GM12891 (cell line): ENCODE data around the gene PPFIA1.

ENCODE experiments used
- DNase-seq: peaks from one replicate; pipeline ENCODE4 v3.0.0; 2011; ENCODE audit warnings: low spot score; ENCODE audit not compliant: insufficient read length
- FAIRE-seq: peaks from 2 replicates; lab custom pipeline; 2011; peaks lifted over from hg19 to GRCh38; lab: Jason Lieb, UNC
- PAX5 ChIP-seq: IDR thresholded peaks from 2 replicates; pipeline ENCODE4 v1.6.1; 2011; ENCODE audit warnings: low read length, moderate library complexity, mild to moderate bottlenecking; ENCODE audit not compliant: insufficient read depth, severe bottlenecking
- POLR2A ChIP-seq: IDR thresholded peaks from 2 replicates; pipeline ENCODE4 v1.6.1; 2011; ENCODE audit warnings: low read depth, low read length, control low read depth
- POLR2AphosphoS5 ChIP-seq: IDR thresholded peaks from 2 replicates; pipeline ENCODE4 v1.6.1; 2011; ENCODE audit warnings: low read depth, low read length, control low read depth
- POU2F2 ChIP-seq: IDR thresholded peaks from 2 replicates; pipeline ENCODE4 v1.6.1; 2011; ENCODE audit warnings: low read depth, mild to moderate bottlenecking, control low read depth, low read length, moderate library complexity
- SPI1 ChIP-seq: IDR thresholded peaks from 2 replicates; pipeline ENCODE4 v1.6.1; 2011; ENCODE audit warnings: low read depth, low read length, control low read depth
- TAF1 ChIP-seq: IDR thresholded peaks from 2 replicates; pipeline ENCODE4 v1.6.1; 2011; ENCODE audit warnings: low read depth, low read length, control low read depth

Gene PPFIA1

DNA sequence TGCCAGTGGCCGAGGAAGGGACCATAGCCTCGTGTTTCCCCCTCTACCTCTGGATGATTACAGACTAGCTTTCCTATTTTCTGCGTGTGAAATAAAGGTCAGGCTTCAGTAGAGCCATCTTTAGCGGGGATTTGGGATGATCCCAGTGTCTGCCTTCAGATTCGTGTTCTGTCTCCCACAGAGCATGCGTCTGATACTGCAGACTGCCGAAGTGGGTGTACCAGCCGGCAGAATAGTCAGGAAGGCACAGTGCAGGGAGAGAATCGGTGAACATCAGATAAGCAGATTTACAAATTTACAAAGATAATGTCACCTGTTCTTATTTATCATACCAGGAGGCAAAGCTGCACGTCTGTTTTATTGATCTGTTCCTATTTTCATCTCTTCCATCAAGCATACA, 138.9 kb downstream of the PPFIA1 start:
- no peak for FAIRE-seq
- DNase-seq = no peak

DNA sequence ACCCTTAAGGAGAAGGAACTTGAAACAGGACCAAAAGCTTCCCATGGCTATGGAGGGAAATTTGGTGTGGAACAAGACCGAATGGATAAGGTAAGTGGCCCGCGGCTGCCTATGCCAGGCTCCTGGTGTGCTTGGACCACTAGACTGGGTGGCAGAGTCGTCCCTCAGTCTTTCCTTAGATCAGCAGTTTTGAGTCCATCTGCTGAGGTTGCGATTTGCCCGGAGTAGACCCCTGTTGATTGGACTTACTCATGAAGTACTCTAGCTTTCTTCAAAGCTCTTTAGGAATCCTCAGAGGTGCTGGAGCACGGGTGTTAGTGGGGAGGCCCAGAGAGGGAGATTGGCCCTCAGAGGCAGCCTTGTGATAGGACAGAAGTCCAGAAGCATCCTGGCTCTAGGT, 139.4 kb downstream of the PPFIA1 start:
- FAIRE-seq = no peak
- no peak for DNase-seq
- TF ChIP-seq PAX5 (no peak), POLR2A (no peak), SPI1 (no peak), POLR2AphosphoS5 (no peak), TAF1 (no peak), POU2F2 (no peak)

More for the DNA sequence above, 138.9 kb downstream of the PPFIA1 start:
- no peak for TF ChIP-seq POU2F2

DNA sequence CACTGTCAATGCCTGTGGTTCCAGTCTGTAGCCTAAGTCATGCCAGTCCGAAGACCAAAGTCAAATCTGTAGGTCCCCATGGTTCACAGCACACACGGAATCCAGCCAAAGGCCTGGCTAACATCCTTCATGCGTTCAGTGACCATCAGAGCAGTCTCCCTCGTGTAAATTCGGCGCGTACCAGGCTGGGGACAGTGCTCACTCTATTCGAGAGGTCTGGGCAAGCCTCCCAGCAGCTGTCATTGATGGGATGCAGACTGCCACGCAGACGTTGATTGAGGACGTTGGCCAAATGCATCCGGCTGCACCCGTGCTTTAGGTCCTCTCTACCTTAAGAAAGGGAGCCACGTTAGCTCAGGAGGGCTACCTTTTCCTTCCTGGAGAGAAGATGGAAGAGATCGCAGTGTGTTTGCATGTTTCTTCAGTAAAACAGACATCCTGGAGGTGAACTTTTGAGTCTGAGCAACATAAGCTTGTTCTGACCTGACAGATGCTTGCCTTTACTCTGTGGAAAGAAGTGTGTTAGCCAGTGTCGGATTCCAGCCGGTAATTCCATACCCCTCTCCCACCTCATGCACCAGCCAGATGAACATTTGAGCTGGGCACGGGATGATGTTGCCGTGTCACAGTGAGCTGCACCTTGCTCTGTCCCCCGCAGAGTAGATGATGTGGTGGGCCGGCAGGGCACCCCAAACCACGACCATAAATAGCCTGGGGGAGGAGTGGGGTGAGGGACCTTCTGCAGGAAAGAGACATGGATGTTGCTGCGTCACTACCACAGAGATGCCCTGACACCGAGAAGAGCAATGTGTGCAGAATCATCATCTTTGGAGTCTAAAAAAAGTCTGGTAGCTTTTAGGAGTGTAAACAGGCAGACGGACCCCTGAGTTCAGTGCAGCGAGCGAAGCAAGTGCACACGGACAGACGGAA, 140.1 kb downstream of the PPFIA1 start:
- no peak for FAIRE-seq
- TF ChIP-seq POU2F2 (no peak), POLR2AphosphoS5 (no peak), SPI1 (no peak), TAF1 (no peak), PAX5 (no peak), POLR2A (no peak)
- no peak for DNase-seq

DNA sequence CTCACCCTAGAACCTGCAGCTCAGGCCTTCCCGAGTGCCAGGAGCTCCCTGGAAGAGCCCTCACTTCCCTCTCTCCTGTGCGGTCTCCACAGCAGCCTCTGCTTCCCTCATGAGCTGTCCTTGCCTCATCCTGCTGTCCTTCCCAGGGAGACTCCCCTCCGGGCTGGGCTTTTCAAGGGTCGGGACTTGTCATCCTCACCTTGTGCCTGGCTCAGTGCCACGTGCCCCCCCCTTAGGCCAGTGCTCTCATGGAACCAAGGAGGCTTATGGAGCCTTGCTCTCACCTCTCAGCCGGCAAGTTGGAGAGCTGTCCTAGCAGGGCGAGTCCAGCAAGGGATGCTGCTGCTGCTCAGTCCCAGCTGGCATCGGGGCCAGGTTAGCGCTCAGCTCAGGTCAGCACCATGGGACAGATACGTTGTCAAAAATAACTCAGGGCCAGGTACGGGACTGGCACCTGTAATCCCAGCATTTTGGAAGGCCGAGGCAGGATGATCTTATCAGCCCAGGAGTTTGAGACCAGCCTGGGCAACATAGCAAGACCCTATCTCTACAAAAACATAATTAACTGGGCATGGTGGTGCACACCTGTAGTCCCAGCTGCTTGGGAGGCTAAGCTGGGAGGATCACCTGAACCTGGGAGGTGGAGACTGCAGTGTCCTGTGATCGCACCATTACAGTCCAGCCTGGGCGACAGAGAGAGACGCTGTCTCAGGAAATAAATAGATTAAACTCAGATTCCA, 141.4 kb downstream of the PPFIA1 start:
- DNase-seq = no peak
- no peak for TF ChIP-seq PAX5
- TF ChIP-seq POLR2A = no peak
- TF ChIP-seq SPI1 = no peak
- TF ChIP-seq TAF1 = no peak
- no peak for TF ChIP-seq POU2F2
- no peak for TF ChIP-seq POLR2AphosphoS5
- FAIRE-seq = no peak

DNA sequence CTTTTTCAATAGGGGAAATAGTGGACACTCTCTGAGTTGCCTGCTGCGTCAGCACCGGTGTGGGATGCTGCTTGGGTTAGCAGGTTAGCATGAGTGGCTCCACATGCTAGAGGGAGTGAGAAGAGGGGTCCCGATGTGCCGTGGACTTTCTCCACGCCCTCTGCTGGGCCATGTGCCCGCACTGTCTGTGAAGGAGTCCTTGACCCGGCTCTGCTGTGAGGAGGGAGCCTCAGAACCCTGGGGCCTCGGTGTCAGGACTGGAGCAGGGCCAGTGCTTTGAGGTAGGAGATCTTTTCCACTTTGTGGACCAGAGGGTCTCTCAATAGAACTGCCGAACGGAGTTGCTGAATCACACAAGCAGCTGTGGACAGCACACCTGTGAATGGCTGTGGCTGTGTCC, 142.7 kb downstream of the PPFIA1 start:
- DNase-seq = no peak
- no peak for TF ChIP-seq POU2F2
- no peak for TF ChIP-seq POLR2AphosphoS5
- no peak for FAIRE-seq

DNA sequence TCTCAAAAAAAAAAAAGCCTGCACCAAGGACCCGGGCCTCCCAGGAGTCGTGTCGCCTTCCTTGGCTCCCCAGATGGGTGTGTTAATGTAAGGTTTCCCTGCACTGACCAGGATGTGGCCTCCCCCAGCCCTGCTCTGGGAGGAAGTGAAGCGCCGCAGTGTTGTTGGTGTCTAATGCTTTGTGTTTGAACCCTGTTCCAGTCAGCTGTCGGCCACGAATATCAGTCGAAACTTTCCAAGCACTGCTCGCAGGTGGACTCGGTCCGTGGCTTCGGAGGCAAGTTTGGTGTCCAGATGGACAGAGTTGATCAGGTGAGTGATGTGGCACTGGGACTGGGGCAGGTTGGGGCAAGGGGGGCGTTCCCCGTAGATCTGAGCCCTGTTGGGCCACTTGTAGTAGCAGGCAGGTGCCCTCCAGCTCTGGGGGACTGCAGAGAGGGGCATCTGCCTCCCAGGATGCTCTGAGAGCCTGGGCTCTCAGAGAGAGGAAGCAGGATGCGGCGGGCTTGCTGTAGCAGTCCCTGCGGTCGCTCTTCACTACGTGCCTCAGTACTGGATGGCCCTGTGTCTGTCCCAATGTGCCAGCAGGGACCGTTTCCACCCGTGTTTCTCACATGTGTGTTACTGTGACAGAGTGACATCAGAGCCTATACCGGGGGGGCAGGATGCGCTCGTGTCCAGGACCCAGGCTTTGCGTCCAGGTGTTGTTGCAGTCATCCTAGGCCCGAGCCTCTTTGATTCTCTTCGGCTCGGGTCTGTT, 144.0 kb downstream of the PPFIA1 start:
- FAIRE-seq = no peak
- DNase-seq = no peak
- TF ChIP-seq POU2F2 (no peak), POLR2AphosphoS5 (no peak), POLR2A (no peak), PAX5 (no peak), SPI1 (no peak), TAF1 (no peak)

DNA sequence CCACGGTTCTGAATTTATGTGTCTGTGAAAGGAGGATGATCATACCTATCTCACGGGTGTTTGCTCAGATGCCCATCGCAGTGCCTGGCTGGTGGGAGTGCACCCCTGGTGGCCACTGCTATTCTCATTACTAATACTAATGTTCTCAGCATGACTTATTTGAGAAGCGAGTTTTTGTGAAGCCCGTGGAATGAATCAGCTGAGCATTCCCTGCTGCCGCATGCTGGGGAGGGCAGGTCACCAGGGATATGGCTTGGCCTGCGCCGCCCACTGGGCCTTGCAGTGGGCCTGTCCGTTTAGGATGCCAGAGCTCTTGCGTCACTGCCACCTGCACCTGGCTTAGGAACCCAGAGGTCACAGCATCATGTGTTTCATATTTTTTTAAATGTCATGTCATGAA, 144.7 kb downstream of the PPFIA1 start:
- FAIRE-seq (no peak), DNase-seq (no peak)
- TF ChIP-seq POU2F2 (no peak), PAX5 (no peak), POLR2A (no peak), POLR2AphosphoS5 (no peak), TAF1 (no peak), SPI1 (no peak)

DNA sequence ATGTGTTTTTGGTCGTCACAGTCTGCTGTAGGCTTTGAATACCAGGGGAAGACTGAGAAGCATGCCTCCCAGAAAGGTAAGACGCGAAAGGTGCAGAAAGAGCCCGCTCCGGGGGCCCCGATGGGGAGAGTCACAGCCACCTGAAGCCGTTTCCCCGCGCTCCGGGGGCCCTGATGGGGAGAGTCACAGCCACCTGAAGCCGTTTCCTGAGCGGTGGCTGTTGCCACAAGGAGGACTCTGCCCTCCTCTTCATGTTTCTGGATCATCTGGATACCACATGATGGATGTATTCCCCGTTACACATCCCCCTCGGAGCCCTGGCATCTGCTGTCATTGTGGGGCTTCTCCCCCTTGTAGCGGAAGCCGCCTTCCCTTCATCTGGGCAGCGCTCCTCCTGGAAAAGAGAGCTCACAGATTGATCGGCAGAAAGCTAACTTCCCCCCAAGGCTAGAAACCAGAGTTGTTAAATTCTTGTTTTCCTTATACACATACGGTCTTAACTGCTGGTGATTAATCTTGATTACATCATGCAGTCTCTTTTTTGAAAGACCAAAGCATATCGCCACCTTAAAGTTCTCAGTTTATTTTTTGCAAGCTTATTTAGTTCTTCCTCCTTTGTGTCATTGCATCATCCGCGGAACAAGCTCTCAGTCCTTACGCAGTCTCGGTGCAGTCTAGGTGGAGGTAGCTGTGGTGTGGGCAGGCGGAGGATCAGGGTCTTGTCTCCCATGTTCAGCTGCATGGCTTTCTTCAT, 145.3 kb downstream of the PPFIA1 start:
- no peak for DNase-seq
- TF ChIP-seq TAF1 (no peak), POLR2A (no peak), POU2F2 (no peak), PAX5 (no peak), POLR2AphosphoS5 (no peak), SPI1 (no peak)
- no peak for FAIRE-seq

DNA sequence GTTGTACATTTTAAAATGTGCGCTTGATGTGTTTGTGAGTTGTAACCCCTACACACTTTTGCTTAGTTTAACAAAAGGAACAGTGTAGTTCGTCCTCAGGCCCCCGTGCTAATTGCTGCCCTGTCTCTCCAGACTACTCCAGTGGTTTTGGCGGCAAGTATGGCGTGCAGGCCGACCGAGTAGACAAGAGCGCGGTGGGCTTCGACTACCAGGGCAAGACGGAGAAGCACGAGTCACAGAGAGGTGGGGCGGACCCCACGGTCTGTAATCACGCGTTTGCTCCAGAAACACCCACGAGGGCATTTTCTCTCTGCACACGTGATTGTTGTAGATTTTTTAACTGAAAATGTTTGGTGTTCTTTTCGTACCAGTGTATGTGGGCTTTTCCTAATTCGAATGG, 146.4 kb downstream of the PPFIA1 start:
- FAIRE-seq (no peak), DNase-seq (no peak)
- TF ChIP-seq PAX5 (no peak), SPI1 (no peak)
